Common myeloid progenitor, CD34-positive (primary cell): ENCODE measurements around the gene CSTF2T. TPM values are rescaled to one million over a fixed set of nuclear protein-coding genes. Genes with fewer than 3 reads are reported as not detected.

ENCODE experiments used
- CTCF ChIA-PET: fragments of 350-600 bp; sonication (Branson Sonifier 250); formaldehyde crosslinking; loops from one replicate; lab custom pipeline; 2021; ENCODE audit warnings: antibody characterized with exemption; lab: Charles Lee
- POLR2A ChIA-PET: fragments of 350-600 bp; sonication (Branson Sonifier 250); formaldehyde crosslinking; loops from one replicate; lab custom pipeline; 2021; ENCODE audit warnings: antibody characterized with exemption; lab: Charles Lee
- DNase-seq, 3 donors: peaks; one replicate each; pipeline versions ENCODE4 v3.0.0 to v3.0.0-alpha.2; 2013
- H3K27ac ChIP-seq, 2 experiments: 1 replicate in 1 of 2; 2 replicates in 1 of 2; pipeline ENCODE4 v1.7.0; 2013; ENCODE audit warnings: inconsistent platforms in 2 of 2, low read length in 2 of 2, mild to moderate bottlenecking in 2 of 2, low read depth in 1 of 2, moderate library complexity in 1 of 2; ENCODE audit not compliant: severe bottlenecking in 2 of 2, insufficient read depth in 1 of 2, poor library complexity in 1 of 2
- H3K27me3 ChIP-seq, 5 experiments: replicated peaks in 2 of 5; 1 replicate in 3 of 5; 2 replicates in 2 of 5; pipeline versions ENCODE4 v1.6.1 to v1.7.0; 2013; ENCODE audit warnings: low read length in 4 of 5, mild to moderate bottlenecking in 2 of 5, moderate library complexity in 2 of 5, inconsistent platforms in 1 of 5; ENCODE audit not compliant: insufficient read depth in 5 of 5, control insufficient read depth in 4 of 5
- H3K36me3 ChIP-seq, 4 experiments: 1 replicate in 2 of 4; 2 replicates in 2 of 4; pipeline versions ENCODE4 v1.6.1 to v1.7.0; 2013; ENCODE audit warnings: low read length in 3 of 4, control low read depth in 1 of 4, mild to moderate bottlenecking in 1 of 4; ENCODE audit not compliant: control insufficient read depth in 4 of 4, insufficient read depth in 4 of 4
- H3K4me1 ChIP-seq, 4 experiments: 1 replicate in 3 of 4; 2 replicates in 1 of 4; pipeline versions ENCODE4 v1.6.1 to v1.7.1; 2013; ENCODE audit warnings: low read length in 3 of 4, mild to moderate bottlenecking in 3 of 4, control low read depth in 1 of 4, inconsistent platforms in 1 of 4, moderate library complexity in 1 of 4; ENCODE audit not compliant: control insufficient read depth in 4 of 4, insufficient read depth in 4 of 4; ENCODE audit errors: control extremely low read depth in 1 of 4
- H3K4me3 ChIP-seq, 7 experiments: 1 replicate in 4 of 7; 2 replicates in 3 of 7; pipeline versions ENCODE4 v1.5.1 to v1.7.0; 2013; ENCODE audit warnings: mild to moderate bottlenecking in 7 of 7, low read length in 6 of 7, moderate library complexity in 6 of 7, inconsistent platforms in 2 of 7, low read depth in 2 of 7, control low read depth in 1 of 7; ENCODE audit not compliant: insufficient read depth in 4 of 7, control insufficient read depth in 1 of 7; ENCODE audit errors: extremely low read depth in 1 of 7
- H3K9me3 ChIP-seq, 5 experiments: 1 replicate in 4 of 5; 2 replicates in 1 of 5; pipeline versions ENCODE4 v1.6.1 to v1.7.1; 2013; ENCODE audit warnings: low read length in 4 of 5, mild to moderate bottlenecking in 2 of 5, inconsistent platforms in 1 of 5, low read depth in 1 of 5, moderate library complexity in 1 of 5; ENCODE audit not compliant: control insufficient read depth in 4 of 5, insufficient read depth in 2 of 5; ENCODE audit errors: control extremely low read depth in 1 of 5
- WGBS: methylation state at CpG from one replicate; pipeline ENCODE4 v1.1.5; 2013; ENCODE audit not compliant: insufficient coverage; 5-methylcytosine and 5-hydroxymethylcytosine counted together
- polyA plus RNA-seq: library from polyadenylated mRNA; unstranded; fragments of 120-200 nt; gene quantifications from one replicate; pipeline ENCODE4 v1.2.1, GENCODE V29; 2013

CSTF2T gene, protein sequence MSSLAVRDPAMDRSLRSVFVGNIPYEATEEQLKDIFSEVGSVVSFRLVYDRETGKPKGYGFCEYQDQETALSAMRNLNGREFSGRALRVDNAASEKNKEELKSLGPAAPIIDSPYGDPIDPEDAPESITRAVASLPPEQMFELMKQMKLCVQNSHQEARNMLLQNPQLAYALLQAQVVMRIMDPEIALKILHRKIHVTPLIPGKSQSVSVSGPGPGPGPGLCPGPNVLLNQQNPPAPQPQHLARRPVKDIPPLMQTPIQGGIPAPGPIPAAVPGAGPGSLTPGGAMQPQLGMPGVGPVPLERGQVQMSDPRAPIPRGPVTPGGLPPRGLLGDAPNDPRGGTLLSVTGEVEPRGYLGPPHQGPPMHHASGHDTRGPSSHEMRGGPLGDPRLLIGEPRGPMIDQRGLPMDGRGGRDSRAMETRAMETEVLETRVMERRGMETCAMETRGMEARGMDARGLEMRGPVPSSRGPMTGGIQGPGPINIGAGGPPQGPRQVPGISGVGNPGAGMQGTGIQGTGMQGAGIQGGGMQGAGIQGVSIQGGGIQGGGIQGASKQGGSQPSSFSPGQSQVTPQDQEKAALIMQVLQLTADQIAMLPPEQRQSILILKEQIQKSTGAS
- polyA plus RNA-seq: 25.1 TPM

GRCh38 chr10:51699475-51700227 lies at the start of gene CSTF2T:
CSTF2T (minus strand) TSS chr10:51699595; CDS start chr10:51699549, 46 bp downstream.
- peak; percentile 97 to 99 (median 98) for DNase-seq
- ChIA-PET POLR2A (no interaction called here), CTCF (no interaction called here)
- under 1% methylated on average over 34 of the region's 45 CpGs for WGBS
- Histone ChIP-seq H3K36me3 (peaks cover 0 to 22% (median 12%) of the 10 kb centered on the region in 4 experiments), H3K4me3 (peak within 1 kb of the TSS; percentile 64 to 98 (median 96)), H3K9me3 (no peaks in the 10 kb centered on the region), H3K4me1 (peaks cover 10 to 29% (median 26%) of the 10 kb centered on the region in 4 experiments), H3K27me3 (no peaks in the 10 kb centered on the region), H3K27ac (peak within 1 kb of the TSS; percentile 99)

DNA sequence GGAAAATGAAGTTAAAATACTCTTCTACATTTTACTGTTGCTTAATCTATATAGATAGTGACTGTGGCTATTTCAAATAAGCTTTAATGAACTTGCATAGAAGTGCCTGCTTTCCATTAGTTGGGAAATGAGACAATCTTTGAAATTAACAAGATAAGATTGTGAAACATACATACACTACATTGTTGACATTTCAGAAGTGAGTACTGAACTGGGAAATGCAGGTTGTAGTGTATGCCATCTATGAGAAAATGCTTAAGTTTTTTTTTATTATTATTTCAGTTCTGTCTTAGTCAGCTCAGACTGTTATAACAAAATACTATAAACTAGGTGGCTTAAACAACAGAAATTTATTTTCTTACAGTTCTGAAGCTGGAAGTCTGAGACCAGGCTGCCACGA lies 49.6 kb upstream of the CSTF2T start:
- no peaks in the 10 kb centered on the region for H3K36me3 ChIP-seq
- H3K27me3 ChIP-seq: no peaks in the 10 kb centered on the region
- H3K27ac ChIP-seq: no peak overlapping the region
- WGBS: 100% methylated on average over 1 of the region's 1 CpG
- no peaks in the 10 kb centered on the region for H3K9me3 ChIP-seq
- DNase-seq: no peak
- H3K4me3 ChIP-seq: no peak overlapping the region
- POLR2A ChIA-PET: no interaction called here
- CTCF ChIA-PET: no interaction called here
- no peaks in the 10 kb centered on the region for H3K4me1 ChIP-seq

- ChIA-PET POLR2A (no interaction called here), CTCF (no interaction called here)
- H3K4me3 ChIP-seq: no peak overlapping the region
- no peak overlapping the region for H3K27ac ChIP-seq
- no peaks in the 10 kb centered on the region for H3K9me3 ChIP-seq
- no peaks in the 10 kb centered on the region for H3K4me1 ChIP-seq
- no peaks in the 10 kb centered on the region for H3K27me3 ChIP-seq
- 100% methylated on average over 1 of the region's 1 CpG for WGBS
- H3K36me3 ChIP-seq: no peaks in the 10 kb centered on the region
- DNase-seq: no peak
Observed at GRCh38 chr10:51747216-51747615, 47.8 kb upstream of the CSTF2T start.

GRCh38 chr10:51745397-51745796 lies 46.0 kb upstream of the CSTF2T start:
- H3K27me3 ChIP-seq: no peaks in the 10 kb centered on the region
- CTCF ChIA-PET: interaction anchor here (1.2 kb wide), 1 partner anchor 19 kb away, joined by 3 read pairs; no protein-coding TSS in a partner anchor
- no peaks in the 10 kb centered on the region for H3K36me3 ChIP-seq
- no peaks in the 10 kb centered on the region for H3K9me3 ChIP-seq
- H3K27ac ChIP-seq: no peak overlapping the region
- DNase-seq: no peak
- H3K4me1 ChIP-seq: no peaks in the 10 kb centered on the region
- WGBS: 100% methylated on average over 2 of the region's 2 CpGs
- H3K4me3 ChIP-seq: no peak overlapping the region
- POLR2A ChIA-PET: no interaction called here

GRCh38 chr10:51744235-51745000 lies 45.0 kb upstream of the CSTF2T start:
- H3K4me3 ChIP-seq: no peak overlapping the region
- ChIA-PET POLR2A (no interaction called here), CTCF (interaction anchor here (1.2 kb wide), 1 partner anchor 18 kb away, joined by 3 read pairs; no protein-coding TSS in a partner anchor)
- no peak for DNase-seq
- no peaks in the 10 kb centered on the region for H3K27me3 ChIP-seq
- no peaks in the 10 kb centered on the region for H3K4me1 ChIP-seq
- H3K9me3 ChIP-seq: no peaks in the 10 kb centered on the region
- 100% methylated on average over 3 of the region's 6 CpGs for WGBS
- no peaks in the 10 kb centered on the region for H3K36me3 ChIP-seq
- no peak overlapping the region for H3K27ac ChIP-seq

DNA sequence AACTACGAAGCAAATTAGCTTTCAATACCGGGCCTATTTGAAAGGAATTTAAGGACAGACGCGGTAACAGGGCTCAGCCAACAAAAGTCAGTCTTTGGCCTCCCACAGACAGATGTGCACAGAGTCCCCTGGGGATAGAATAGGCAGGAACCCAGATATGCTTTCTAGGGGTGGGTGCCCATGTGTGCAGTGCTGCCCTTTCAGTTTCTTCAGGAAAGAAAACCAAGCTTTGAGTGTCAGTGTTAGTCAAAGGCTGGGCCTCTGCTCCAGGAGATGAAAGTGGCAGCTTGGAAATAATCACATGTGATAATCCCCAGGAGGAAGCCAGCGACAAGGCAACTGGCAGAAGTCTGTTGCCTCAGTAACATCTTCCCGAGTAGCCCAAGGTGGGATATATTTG lies 43.8 kb upstream of the CSTF2T start:
- WGBS: 92% methylated on average over 5 of the region's 6 CpGs
- CTCF ChIA-PET: interaction anchor here (0.7 kb wide), 1 partner anchor 19 kb away, joined by 3 read pairs; no protein-coding TSS in a partner anchor

More for the DNA sequence above, 43.8 kb upstream of the CSTF2T start:
- Histone ChIP-seq H3K4me1 (no peaks in the 10 kb centered on the region), H3K27me3 (no peaks in the 10 kb centered on the region), H3K9me3 (no peaks in the 10 kb centered on the region), H3K27ac (no peak overlapping the region), H3K36me3 (no peaks in the 10 kb centered on the region), H3K4me3 (no peak overlapping the region)
- DNase-seq: peak in 1 of 3 donors; percentile 1
- POLR2A ChIA-PET: no interaction called here
